Fibroblast of gingiva (primary cell): ENCODE results near the gene TNNI3.
"Not testable (repeated sequence)": the region's sequence is repeated elsewhere in the genome, so short reads cannot be mapped to it uniquely, and the experiment has no call there.

Experiments
- DNase-seq: peaks from one replicate; pipeline ENCODE4 v3.0.0-alpha.2; 2011; ENCODE audit warnings: low read depth

The TNNI3 gene

DNA sequence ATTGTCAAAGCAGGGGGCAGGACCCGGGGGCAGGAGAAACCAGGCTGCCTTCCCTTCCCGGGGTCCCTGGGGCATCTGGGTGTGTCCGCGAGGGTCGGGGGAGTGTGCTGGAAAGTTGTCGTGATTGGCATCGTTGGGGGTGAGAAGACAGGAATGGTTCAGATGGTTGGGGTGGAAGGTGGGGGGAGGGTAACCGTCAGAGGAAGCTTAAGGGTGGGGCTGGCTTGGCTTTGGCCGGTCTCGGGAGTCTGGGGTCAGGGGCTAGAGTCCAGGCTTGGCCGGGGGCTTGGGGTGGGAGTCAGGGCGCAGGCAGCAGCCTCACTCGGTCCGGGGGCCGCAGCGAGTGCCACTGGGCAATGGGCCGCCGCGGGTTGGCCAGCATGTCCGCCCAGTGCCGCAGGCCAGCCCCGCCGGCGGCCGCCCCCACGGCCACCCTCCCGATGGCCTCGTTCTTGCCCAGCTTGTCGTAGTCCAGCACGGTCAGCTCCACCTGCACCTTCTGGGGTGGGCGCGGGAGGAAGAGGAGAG is 15.7 kb upstream of the TNNI3 start:
- DNase-seq = no peak

DNA sequence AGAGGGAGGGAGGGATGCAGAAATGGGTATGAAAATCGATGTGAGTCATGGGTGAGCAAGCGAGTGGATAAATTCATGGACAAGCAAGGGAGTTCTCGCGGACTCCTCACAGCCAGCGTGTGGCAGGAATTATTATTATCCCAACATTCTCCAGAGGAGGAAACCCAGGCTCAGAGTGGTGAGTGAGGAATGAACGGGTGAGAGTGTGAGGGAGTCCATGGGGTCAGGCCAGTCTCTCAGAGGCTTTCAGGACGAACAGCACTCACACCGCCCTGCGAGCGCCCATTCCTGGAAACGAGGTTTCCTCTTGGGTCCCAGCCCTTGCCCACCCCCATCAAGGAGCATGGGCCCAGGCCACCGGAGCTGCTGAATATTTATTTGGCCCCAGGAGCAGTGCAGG is 15.2 kb upstream of the TNNI3 start:
- peak; percentile 10 for DNase-seq

DNA sequence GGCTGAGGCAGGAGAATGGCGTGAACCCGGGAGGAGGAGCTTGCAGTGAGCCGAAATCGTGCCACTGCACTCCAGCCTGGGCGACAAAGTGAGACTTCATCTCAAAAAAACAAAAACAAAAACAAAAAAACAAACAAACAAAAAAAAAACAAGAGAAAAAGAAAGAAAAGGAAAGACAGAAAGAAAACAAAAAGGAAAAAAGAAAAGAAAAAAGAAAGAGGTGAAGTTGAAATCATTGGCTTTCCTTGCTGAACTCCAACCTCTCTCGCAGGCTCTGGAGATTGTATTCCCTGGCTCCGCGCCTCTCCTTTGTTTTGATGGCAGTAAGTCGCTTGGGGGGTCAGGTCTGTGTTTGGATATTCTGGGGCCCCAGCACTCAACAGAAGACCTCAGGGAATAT is 14.8 kb upstream of the TNNI3 start:
- DNase-seq = not testable (repeated sequence)

DNA sequence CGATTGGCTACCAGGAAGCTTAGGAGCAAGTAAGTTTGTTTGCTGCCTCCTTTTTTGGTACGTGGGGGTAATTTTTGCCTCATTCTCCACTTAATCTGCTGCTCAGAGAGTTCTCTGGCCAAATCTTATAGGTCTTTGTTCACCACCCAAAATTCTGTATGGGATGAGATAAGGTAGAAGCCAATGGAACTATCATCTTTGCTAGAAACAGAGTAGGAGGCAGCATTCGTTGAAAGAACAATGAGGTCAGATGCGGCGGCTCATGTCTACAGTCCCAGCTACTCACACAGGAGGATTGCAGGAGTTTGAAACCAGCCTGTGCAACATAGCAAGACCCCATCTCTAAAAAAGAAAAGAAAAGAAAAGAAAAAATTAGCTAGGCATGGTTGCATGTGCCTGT is 13.9 kb upstream of the TNNI3 start:
- no peak for DNase-seq

DNA sequence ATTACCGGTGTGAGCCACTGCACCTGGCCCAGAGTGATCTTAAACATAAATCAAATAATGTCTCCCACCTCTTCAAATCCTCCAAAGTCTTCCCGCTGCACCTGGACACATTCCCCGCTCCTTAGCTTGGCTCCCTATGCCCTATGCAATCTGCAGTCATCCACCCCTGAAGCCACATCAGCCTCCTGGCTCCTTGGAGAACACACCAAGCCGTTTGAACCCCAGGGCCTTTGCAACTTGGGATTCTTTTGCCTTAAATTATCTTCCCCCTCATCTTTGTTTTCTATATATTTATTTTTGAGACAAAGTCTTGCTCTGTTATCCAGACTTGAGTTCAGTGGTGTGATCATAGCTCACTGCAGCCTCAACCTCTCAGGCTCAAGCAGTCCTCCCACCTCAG is 11.6 kb upstream of the TNNI3 start:
- DNase-seq = no peak

DNA sequence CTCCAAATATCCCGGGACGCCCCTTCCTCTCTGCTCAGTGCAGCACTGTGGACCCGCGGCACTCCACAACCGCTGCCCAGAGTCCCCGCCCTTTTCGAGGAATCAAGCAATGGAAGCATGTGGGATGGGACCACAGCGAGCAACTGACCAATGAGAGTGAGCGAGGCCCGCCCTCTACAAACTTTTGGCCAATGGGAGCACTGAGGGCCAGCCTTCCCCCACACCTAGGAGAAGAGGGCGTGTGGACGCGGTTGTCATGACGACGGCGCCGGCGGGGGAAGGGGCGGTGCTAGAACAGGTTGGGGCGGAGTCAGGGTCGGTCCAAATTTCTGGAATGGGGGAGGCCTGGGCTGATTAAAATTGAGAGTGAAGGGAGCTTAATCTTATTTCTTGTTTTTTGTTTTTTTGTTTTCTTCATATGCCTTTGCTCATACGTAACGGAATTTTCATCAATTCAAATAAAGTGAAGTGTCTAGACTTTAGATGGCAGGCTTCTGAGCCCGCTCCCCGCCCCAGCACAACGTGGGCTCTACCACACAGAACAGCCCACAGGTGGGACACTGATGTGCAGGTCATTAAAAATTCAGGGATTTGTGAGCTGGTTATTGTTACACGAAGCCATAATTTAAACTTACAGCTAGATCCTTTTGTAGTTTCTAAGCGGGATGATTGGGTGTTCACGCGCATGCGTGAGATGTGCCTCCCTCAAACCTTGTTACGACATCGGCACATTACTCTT is 9.2 kb upstream of the TNNI3 start, which contains the start of gene DNAAF3:
DNAAF3 (minus strand) TSS at position 84 of the 739 bp plus-strand sequence. CDS start 200 bp downstream, outside the sequence.
- DNase-seq = peak; percentile 93

DNA sequence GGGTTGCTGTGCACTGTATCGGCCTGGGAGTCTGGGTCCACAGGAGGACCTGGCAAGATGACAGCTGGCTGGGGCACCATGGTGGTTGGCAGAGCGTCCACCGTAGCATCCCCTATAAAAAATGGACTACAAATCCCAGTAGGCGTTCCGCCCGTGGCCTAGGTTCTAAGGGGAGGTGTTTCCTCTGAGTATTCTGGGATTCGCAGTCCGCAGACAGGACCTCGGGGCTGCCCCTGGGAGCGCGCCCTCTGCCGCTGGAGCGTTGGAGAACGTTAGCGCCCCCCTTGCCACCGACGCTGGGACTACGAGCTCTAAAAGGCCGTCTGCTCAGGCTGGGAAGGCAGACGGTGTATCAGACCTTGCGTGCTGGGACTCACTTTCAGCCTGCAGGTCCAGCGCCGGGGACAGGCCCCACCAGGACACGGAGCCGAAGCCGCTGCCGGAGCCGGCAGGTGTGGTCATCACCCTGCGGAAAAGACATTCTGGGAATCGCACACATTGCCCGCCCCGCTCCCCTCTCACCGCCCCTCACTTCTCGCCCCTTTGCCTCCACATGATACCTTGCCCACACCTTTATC is 8.5 kb upstream of the TNNI3 start:
- DNase-seq = peak; percentile 60

DNA sequence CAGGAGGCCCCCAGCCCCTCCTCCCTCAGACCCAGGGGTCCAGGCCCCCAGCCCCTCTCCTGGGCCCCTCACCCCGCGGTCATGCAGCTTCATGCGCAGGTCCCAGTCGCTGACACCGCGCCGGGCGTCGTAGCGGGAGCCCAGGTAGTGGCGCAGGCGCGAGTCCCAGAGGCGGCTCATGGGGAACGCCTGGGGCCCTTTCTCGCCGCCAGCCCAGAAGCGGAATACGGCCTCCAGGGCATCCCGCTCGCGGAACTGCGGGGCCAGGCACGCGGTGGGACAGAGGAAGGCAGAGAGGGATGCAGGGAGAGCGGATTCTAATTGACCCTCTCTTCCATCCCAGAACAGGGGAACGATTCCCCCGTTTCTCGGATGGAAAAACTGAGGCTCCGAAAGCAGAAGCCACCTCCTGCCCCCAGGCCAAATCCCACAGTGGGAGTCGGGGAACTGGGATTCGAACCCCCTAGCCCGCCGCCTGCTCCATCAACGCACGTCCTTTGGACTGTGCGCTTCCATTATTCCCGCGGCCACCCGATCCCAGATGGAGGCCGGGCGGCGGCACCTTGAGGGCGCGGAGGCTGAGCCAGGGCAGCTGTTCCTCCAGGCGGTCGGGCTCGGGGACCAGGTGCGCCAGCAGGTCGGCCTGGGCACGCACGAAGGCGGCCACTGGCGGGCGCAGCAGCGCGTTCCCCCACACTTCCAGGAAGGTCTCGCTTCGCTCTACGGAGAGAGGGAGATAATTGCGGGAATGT is 4.2 kb upstream of the TNNI3 start:
- no peak for DNase-seq

DNA sequence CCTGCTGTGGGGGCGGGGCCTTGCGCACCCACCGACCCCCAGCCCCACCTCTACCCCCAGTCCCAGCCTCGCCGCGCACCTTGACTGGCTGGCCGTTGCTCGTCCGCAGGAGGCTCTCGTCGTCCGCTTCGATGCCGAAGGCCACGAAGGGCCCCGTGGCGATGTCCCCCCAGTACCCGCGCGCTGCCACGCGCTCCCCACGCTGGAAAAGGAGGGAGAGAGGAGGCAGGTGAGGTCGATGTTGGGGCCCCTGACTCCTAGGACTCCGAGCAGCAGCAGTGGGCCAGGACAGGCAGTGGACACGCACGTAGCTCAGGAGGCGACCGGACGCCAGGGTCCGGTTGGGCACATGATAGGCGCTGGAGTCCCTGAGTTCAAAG is 3.4 kb upstream of the TNNI3 start:
- no peak for DNase-seq

DNA sequence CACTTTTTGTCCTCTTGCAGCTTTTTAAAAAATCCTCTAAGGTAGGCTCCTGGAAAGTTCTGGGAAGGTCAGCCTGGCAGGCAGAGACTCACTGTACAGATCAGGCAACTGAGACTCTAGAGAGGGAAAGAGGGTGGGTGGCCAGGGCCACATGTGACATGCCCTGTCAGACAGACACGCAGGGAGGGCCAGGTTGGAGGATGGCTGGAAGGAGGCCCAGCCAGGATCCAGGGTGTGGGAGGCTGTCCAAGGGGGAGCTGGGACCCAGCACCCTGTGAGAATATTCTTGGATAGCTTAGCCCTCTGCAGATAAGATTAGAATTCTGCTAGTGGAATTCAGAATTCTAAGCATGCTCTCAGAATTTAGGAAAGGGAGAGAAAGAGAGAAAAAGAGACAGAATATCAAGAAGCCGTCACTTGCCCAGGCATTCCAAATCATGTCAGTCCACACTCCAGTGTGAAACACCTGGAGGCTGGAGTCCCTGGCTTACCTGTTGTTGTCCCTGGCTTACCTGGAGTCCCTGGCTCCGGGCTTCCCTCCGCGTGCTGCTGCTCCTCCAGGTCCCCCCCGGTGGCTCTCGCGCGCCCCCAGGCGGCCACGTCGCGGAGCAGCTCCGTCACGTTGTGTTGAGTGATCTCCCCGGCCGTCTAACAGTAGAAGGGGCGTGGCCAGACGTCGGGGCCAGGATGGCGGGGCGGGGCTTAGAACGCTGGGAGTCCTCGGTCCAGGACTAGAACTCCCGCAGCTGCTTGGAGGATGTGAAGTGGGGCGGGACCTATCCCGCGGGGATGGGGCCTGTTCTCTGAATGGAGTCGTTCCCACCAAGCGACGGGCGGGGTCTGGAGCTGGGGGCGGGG is 2.8 kb upstream of the TNNI3 start:
- peak; percentile 48 for DNase-seq

DNA sequence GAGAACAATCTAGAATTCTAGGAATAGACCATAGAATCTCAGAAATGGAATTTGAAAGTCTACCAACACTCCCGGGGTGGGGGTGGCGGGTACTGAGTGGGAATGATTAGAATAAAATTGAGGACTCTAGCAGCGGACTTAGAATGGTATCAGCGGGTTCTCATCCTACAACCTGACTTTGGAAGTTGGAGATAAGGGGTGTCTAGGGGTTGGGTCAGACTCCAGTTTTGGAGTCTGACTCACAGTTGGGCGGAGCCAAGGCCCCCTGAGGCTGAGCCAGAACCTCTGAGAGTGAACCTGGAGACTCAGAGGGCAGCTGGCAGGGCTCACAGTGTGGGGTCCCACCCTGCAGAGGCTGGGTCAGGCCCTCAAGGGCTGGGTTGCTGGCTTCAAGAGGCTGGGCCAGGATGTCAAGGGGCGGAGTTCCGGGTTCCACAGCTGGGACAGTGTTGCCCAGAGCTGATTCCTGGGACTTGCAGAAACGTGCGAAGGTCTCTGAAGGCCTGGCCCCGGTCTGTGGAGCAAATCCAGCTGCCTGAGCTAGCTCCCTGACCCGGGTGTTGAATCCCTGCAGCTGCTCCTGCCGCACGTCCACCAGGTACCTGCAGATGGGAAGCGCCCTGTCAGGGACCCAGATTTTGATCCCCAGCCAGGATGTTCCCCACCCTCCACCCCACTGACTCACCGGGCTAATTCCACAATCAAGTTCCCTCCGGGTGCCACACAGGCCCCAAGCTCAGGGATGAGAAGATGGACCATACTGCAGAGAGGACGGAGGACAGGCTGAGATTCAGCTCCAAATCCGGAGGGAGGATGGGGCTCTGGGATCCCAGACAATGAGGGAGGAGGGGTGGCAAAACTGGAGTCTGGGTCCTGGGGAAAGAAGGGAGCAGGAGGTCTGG is 1.6 kb upstream of the TNNI3 start:
- DNase-seq = no peak

DNA sequence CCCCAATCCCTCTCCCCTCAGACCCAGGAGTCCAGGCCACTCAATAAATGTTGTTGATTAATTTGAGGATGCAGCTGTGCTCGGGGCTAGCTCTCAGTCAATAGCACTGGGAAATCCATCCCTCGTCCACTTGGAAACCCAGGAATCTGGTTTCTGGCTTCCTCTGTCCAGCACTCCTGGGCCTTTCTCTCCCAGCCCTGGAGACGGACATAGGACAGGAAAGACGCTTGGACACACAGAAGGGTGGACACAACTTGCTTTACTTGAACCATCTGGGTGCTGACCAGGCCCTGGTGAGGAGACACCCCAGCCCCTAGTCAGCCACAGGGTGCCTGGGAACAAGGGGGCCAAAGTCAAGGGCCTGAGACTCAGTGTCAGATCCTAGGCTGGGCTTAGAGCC is 891 bp upstream of the TNNI3 start:
- no peak for DNase-seq

DNA sequence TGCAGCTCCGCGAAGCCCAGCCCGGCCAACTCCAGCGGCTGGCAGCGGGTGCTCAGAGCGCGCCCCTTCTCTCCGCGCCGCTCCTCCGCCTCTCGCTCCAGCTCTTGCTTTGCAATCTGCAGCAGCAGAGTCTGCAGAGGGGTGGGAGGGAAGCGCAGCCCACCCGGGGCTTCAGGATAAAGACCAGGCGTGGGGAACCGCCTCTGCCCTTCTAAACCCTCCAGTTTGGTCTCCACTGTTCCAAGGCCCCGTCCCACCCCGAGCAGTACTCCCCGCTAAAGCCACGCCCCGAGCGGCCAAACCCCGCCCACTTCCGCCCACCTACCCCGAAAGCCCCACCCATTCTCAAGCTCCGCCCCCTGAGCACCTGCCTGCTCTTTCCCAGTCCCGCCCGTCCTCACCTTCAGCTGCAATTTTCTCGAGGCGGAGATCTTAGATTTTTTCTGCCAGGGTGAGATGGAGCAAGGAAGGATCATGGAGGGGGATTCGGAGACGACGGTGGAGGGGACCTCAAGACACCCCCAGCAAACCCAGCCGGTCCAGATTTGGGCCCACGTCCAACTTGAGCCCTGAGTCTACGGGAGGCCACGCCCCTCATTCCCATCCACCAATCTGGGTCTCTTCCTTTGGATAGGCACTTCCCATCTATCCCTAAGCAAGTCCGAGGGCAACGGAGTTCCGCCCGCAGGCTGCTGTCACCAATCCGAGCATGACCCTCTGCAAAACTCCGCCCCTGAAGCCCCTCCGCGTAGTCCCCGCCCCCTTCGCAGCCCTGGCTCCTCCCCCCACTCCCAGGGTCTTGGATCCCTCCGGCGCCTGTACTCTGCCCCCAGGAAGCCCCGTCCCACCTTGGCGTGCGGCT is 1.1 kb downstream of the TNNI3 start:
- DNase-seq = peak; percentile 24

DNA sequence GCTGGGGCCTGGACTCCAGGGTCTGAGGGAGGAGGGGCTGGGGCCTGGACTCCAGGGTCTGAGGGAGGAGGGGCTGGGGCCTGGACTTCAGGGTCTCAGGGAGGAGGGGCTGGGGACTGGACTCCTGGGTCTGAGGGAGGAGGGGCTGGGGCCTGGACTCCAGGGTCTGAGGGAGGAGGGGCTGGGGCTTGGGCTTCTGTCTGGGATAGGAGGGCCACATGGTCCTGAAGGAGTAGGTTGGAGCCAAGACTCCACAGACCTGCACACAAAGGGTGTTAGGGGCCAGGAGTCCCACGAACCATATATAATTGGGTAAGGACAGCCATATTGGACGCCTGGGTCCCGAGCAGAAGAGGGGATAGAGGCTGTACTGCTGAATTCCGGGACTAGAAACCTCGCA is 1.7 kb downstream of the TNNI3 start:
- not testable (repeated sequence) for DNase-seq

DNA sequence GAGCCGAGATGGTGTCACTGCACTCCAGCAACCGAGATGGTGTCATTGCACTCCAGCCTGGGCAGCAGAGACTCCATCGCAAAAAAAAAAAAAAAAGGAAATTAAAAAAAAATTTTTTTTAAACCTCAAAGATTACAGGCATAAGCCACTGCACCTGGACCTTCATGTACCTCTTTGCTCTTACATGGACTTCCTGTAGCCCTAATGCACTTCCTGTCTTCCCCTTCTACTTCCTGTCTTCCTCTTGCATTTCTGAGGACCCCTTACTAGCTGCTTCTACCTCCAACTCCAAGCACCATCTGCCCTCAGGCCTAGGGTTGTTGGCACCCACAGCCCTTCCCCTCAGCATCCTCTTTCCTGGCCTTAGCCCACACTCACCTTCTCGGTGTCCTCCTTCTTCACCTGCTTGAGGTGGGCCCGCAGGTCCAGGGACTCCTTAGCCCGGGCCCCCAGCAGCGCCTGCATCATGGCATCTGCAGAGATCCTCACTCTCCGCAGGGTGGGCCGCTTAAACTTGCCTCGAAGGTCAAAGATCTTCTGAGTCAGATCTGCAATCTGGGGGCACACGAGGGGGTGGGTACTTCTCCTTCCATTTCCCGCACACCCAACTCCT is 3.8 kb downstream of the TNNI3 start:
- DNase-seq = no peak

DNA sequence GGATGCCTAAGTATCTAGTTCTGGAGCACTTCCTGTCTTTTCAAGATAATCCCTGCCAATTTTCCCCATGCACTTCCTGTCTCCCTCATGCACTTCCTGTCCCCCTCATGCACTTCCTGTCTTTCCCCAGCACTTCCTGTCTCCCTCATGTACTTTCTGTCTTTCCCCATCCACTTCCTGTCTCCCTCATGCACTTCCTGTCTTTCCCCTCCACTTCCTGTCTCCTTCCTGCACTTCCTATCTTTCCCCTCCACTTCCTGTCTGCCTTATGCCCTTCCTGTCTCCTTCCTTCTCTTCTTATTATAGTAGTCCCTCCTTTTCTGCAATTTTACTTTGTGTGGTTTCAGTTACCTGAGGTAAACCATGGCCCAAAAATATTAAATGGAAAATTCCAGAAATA is 5.5 kb downstream of the TNNI3 start:
- DNase-seq = no peak

DNA sequence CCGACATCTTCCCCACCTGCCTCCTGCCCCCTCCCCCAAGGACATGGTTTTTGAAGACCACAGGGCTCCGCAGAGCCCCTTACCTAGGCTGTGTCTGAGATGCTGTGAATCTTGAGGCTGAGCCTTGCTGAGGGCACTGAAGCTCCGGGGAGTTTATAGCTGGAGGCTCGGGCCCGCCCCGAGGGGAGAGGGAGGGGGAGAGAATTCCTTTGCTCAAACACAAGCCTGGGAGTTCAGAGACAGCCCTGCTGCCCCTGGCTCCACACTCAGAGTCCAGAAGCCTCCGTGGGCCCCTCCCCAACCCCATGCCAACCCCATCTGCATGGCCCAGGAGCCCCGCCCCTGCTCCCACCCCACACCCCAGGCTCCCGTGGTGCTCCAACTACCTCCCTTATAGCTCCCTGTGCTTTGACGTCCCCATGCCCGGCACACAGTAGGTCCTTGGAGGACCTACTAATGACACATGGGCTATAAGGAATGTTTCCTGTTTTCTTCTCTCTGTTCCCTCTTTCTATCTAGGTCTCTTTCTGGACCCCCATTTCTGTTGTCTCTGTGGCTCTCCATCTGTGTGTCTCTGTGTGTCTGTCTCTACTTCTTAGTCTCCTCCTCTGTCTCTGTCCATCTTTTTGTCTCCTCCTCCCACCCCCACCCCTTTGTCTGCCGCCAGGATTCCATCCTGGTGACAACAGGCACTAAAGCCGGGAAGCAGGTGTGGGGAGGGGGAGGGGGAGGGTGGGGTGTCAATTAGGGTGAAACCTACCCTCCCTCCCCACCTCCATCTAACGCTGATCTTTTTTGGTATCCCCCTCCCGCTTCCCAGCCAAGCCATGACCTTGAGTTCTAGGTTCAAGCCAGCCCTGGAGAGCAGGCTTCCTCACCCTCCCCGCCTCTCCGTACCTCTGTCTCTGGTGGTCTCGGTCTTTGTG is 8.2 kb downstream of the TNNI3 start, which contains the start of gene TNNT1:
TNNT1 (minus strand) TSS at position 129 of the 926 bp plus-strand sequence. CDS start 2,049 bp downstream, outside the sequence.
- no peak for DNase-seq

DNA sequence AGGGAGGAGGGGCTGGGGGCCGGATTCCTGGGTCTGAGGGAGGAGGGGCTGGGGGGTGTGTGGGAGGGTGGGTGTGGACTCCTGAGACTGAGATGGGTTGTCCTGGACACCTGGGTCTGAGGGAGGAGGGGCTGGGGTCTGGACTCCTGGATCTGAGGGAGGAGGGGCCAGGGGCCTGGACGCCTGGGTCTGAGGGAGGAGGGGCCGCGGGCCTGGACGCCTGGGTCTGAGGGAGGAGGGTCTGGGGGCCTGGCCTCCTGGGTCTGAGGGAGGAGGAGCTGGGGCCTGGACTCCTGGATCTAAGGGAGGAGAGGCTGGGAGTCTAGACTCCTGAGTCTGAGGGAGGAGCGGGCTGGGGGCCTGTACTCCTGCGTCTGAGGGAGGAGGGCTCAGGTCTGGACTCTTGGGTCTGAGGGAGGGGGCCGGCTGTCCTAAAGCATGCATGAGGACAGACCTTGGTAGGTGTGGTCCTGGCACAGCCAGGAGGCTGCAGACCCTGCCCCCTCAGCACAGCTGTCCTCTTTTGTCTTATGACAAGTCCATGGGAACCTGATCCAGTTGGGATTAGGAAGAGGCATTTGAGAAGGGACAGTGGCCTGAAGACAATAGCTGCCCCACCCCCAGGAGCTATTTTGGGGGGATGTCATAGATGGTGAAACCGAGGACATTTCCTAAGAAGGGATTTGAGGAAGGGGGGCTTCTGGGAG is 9.8 kb downstream of the TNNI3 start:
- DNase-seq = no peak
